Stimulated activated CD8-positive, alpha-beta memory T cell treated with anti-CD3 and anti-CD28 coated beads, Interleukin-4, amount 100 ng/mL, for 4 hours (primary cell): ENCODE results near the gene NOLC1.

Experiments used
- DNase-seq, 2 donors: peaks; one replicate each; pipeline ENCODE4 v3.0.0-alpha.2; 2020; ENCODE audit warnings: low read depth in 2 of 2, low spot score in 1 of 2

The NOLC1 gene

DNA sequence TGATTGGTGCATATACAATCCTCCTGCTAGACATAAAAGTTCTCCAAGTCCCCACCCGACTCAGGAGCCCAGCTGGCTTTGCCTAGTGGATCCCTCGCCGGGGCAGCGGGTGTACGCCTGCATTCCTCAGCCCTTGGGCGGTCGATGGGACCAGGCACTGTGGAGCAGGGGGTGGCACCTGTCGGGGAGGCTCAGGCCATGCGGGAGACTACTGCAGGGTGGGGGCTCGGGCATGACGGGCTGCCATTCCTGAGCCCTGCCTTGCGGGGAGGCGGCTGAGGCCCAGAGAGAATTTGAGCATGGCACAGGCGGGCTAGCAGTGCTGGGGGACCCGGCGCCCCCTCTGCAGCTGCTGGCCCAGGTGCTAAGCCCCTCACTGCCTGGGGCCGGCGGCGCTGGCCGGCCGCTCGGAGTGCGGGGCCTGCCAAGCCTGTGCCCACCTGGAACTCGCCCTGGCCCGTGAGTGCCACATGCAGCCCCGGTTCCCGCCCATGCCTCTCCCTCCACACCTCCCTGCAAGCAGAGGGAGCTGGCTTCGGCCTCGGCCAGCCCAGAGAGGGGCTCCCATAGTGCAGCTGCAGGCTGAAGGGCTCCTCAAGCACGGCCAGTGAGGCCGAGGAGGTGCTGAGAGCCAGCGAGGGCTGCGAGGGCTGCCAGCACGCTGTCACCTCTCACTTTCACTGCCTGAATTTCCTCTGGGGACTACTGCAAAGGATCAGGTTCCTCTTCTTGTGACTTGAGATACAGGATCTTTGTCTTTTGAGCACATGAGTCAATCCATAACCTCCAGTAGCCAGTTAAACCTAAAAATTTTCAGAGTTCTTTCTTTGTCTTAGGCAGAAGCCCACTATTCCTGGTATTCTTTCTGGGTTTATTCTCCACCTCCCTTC, 48.8 kb downstream of the NOLC1 start:
- DNase-seq: no peak

DNA sequence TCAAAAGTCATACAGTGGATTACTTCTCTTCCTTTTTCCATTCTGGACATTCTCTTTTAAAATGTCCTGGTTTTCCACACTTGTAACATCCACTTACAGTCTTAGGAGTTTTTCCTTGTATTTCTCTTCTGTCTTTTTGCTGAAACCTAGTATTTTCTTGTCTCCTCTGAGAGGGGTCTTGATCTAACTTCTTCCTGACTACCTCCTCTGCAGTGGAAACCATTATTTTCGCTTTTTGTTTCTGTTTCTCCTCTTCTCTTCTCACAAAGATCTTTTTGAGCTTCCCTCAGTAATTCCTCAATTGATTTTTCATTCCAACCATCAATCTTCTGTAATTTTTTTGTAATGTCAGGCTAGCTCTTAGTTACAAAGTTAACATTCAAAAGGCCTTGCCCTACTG, 50.2 kb downstream of the NOLC1 start:
- DNase-seq: no peak

DNA sequence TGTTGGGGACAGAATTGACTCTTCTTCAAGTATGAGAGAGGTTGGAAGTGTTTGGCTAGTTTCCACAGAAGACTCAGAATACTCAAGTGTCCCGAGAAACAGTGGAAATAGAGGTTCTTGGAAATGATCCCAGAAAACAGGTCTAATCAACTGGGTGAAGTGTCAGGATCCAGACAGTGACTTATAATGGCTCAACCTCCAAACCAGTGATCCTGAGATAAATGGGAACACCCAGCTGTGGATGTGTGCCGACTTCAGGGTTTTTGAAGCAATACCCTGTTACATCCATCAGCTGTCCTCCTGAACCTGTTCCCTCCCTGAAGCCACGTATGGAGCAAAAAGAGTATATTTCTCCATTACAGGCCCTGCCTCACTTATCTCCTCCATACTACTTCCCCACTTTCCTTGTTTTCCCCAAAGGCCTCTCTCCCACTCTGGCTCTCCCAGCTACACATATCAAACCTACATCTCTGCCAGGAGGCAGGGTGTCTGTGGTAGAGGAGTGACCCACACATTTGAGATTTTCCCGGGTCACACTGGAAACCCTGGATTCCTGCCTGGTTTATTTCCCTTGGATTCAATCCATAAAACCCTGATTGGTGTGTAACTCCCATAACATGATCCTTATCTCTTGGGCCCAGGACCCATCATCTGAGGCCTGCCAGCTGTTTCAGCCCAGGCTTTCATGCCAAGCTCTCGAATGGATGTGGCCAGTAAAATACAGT, 56.3 kb downstream of the NOLC1 start:
- no peak for DNase-seq

DNA sequence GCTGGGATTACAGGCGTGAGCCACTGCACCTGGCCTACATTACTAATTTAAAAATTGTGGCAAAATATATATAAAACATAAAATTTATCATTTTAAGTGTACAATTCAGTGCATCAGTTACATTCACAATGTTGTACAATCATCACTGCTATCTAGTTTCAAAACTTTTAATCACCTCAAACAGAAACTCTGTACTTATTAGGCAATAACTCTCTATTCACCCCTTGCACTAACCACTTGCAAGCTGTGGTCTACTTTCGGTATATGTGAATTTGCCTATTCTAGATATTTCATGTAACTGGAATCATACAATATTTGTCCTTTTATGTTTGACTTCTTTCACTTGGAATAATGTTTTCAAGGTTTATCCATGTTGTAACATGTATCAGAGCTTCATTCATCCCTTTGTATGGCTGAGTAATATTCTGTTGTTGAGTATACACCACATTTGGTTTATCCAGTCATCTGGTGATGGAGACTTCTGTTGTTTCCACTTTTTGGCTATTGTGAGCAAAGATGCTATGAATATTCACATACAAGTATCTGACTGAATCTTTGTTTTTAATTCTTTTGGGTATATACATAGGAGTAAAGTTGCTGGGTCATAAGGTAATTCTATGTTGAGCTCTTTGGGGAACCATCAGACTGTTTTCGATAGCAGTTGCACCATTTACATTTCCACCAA, 59.6 kb downstream of the NOLC1 start:
- no peak for DNase-seq
